A172 (cell line): Measurements from ENCODE around the gene PAK1. TPM values are rescaled to one million over a fixed set of nuclear protein-coding genes. Genes with fewer than 3 reads are reported as not detected.

Experiments used
- DNase-seq: peaks from one replicate; pipeline ENCODE4 v3.0.0-alpha.2; 2015; ENCODE audit warnings: low spot score
- total RNA-seq: library from RNA; depleted of rRNA; stranded (reverse); fragments of >200 nt; shearing (Covaris generic); gene quantifications from 2 replicates; pipeline ENCODE4 v1.2.3, GENCODE V29; 2014

Gene PAK1
- total RNA-seq, 1 experiment from 2014 or later: 60.4 TPM

GRCh38 chr11:77372726-77373125 lies 101.2 kb downstream of the PAK1 start:
- DNase-seq: no peak

GRCh38 chr11:77371646-77372045 lies 102.2 kb downstream of the PAK1 start:
- DNase-seq: no peak

- DNase-seq: no peak
Measured at GRCh38 chr11:77370217-77370616, 103.7 kb downstream of the PAK1 start.

- DNase-seq: peak; percentile 72
Measured at GRCh38 chr11:77361184-77361583, 112.7 kb downstream of the PAK1 start.

GRCh38 chr11:77359481-77359880 lies 114.4 kb downstream of the PAK1 start:
- no peak for DNase-seq

GRCh38 chr11:77353131-77353530 lies 120.8 kb downstream of the PAK1 start:
- no peak for DNase-seq

- no peak for DNase-seq
Measured at GRCh38 chr11:77351281-77351886, 122.5 kb downstream of the PAK1 start.

GRCh38 chr11:77347948-77348347 lies 125.9 kb downstream of the PAK1 start:
- DNase-seq: no peak

- DNase-seq: peak; percentile 80
Measured at GRCh38 chr11:77346906-77347603, 126.8 kb downstream of the PAK1 start.

- peak; percentile 54 for DNase-seq
Measured at GRCh38 chr11:77345621-77346020, 128.3 kb downstream of the PAK1 start.

- DNase-seq: no peak
Measured at GRCh38 chr11:77340501-77340900, 133.4 kb downstream of the PAK1 start.

GRCh38 chr11:77332259-77332658 lies 141.6 kb downstream of the PAK1 start:
- no peak for DNase-seq

- DNase-seq: no peak
Measured at GRCh38 chr11:77325159-77325558, 148.7 kb downstream of the PAK1 start.

- no peak for DNase-seq
Measured at GRCh38 chr11:77324508-77324907, 149.4 kb downstream of the PAK1 start.

GRCh38 chr11:77322926-77323590 lies 150.8 kb downstream of the PAK1 start:
- DNase-seq: no peak

GRCh38 chr11:77322506-77322905 lies 151.4 kb downstream of the PAK1 start:
- no peak for DNase-seq

GRCh38 chr11:77320351-77320750 lies 153.5 kb downstream of the PAK1 start:
- no peak for DNase-seq

- DNase-seq: no peak
Measured at GRCh38 chr11:77318600-77318999, 155.3 kb downstream of the PAK1 start.

GRCh38 chr11:77316733-77317342 lies 157.1 kb downstream of the PAK1 start:
- no peak for DNase-seq

GRCh38 chr11:77312107-77312506 lies 161.8 kb downstream of the PAK1 start:
- DNase-seq: no peak

GRCh38 chr11:77311701-77312100 lies 162.2 kb downstream of the PAK1 start:
- DNase-seq: no peak

- no peak for DNase-seq
Measured at GRCh38 chr11:77310721-77311120, 163.2 kb downstream of the PAK1 start.
